H9 (cell line): Measurements from ENCODE around the gene IMPA2. TPM values are rescaled to one million over a fixed set of nuclear protein-coding genes. Genes with fewer than 3 reads are reported as not detected.

ENCODE experiments used
- DNase-seq: peaks from one replicate; pipeline ENCODE4 v3.0.0-alpha.2; 2017
- H2AFZ ChIP-seq: one replicate; pipeline ENCODE4 v1.6.1; 2013; ENCODE audit warnings: mild to moderate bottlenecking, low read length, control low read depth, moderate library complexity
- H2AK5ac ChIP-seq: 2 replicates; pipeline ENCODE4 v1.6.1; 2013; ENCODE audit warnings: low read length, control low read depth, mixed read lengths; ENCODE audit not compliant: insufficient read length
- H2BK120ac ChIP-seq: one replicate; pipeline ENCODE4 v1.6.1; 2013; ENCODE audit warnings: low read depth, mild to moderate bottlenecking, low read length, control low read depth, inconsistent platforms; ENCODE audit not compliant: poor library complexity, severe bottlenecking
- H2BK12ac ChIP-seq: 2 replicates; pipeline ENCODE4 v1.6.1; 2013; ENCODE audit warnings: low read length, control low read depth, mixed read lengths, low read depth; ENCODE audit not compliant: insufficient read length
- H2BK15ac ChIP-seq: 2 replicates; pipeline ENCODE4 v1.6.1; 2013; ENCODE audit warnings: low read depth, low read length, control low read depth
- H2BK20ac ChIP-seq: one replicate; pipeline ENCODE4 v1.6.1; 2013; ENCODE audit warnings: low read depth, mild to moderate bottlenecking, low read length, control low read depth, inconsistent platforms; ENCODE audit not compliant: poor library complexity, severe bottlenecking
- H2BK5ac ChIP-seq: 2 replicates; pipeline ENCODE4 v1.6.1; 2013; ENCODE audit warnings: low read length, control low read depth, mixed read lengths; ENCODE audit not compliant: insufficient read length
- H3K14ac ChIP-seq: 2 replicates; pipeline ENCODE4 v1.6.1; 2013; ENCODE audit warnings: low read length, control low read depth; ENCODE audit not compliant: insufficient read depth
- H3K18ac ChIP-seq: 2 replicates; pipeline ENCODE4 v1.6.1; 2013; ENCODE audit warnings: low read depth, mild to moderate bottlenecking, mixed read lengths, low read length, control low read depth; ENCODE audit not compliant: insufficient read length
- H3K23ac ChIP-seq: 2 replicates; pipeline ENCODE4 v1.6.1; 2013; ENCODE audit warnings: low read length, control low read depth, mixed read lengths, low read depth; ENCODE audit not compliant: insufficient read length
- H3K23me2 ChIP-seq: 2 replicates; pipeline ENCODE4 v1.6.1; 2013; ENCODE audit warnings: low read depth, mild to moderate bottlenecking, mixed read lengths, low read length, control low read depth; ENCODE audit not compliant: insufficient read length, poor library complexity, severe bottlenecking
- H3K27ac ChIP-seq: 2 replicates; pipeline ENCODE4 v1.5.1; 2013; ENCODE audit warnings: low read length, control low read depth, mixed read lengths, low read depth; ENCODE audit not compliant: insufficient read length
- H3K27me3 ChIP-seq: 2 replicates; pipeline ENCODE4 v1.6.1; 2013; ENCODE audit warnings: low read length, control low read depth, inconsistent platforms; ENCODE audit not compliant: insufficient read depth
- H3K4ac ChIP-seq: 2 replicates; pipeline ENCODE4 v1.6.1; 2013; ENCODE audit warnings: low read depth, mild to moderate bottlenecking, control low read depth, inconsistent platforms, low read length, moderate library complexity
- H3K4me1 ChIP-seq: 2 replicates; pipeline ENCODE4 v1.6.1; 2013; ENCODE audit warnings: low read length, control low read depth, inconsistent platforms; ENCODE audit not compliant: insufficient read depth
- H3K4me2 ChIP-seq: 2 replicates; pipeline ENCODE4 v1.6.1; 2013; ENCODE audit warnings: low read length, control low read depth, mixed read lengths; ENCODE audit not compliant: insufficient read length, insufficient read depth
- H3K56ac ChIP-seq: 2 replicates; pipeline ENCODE4 v1.6.1; 2013; ENCODE audit warnings: low read depth, mild to moderate bottlenecking, mixed read lengths, low read length, control low read depth; ENCODE audit not compliant: insufficient read length
- H3K79me1 ChIP-seq: 2 replicates; pipeline ENCODE4 v1.6.1; 2013; ENCODE audit warnings: low read depth, mild to moderate bottlenecking, moderate library complexity, low read length, control low read depth, inconsistent platforms; ENCODE audit not compliant: insufficient read depth, poor library complexity, severe bottlenecking
- H3K79me2 ChIP-seq: 2 replicates; pipeline ENCODE4 v1.6.1; 2013; ENCODE audit warnings: low read length, control low read depth, inconsistent platforms; ENCODE audit not compliant: insufficient read depth
- H3K9ac ChIP-seq: 2 replicates; pipeline ENCODE4 v1.6.1; 2013; ENCODE audit warnings: low read length, control low read depth, mixed read lengths; ENCODE audit not compliant: insufficient read length; ENCODE audit errors: extremely low read depth
- H3K9me3 ChIP-seq: one replicate; pipeline ENCODE4 v1.6.1; 2013; ENCODE audit warnings: low read depth, low read length, inconsistent platforms; ENCODE audit not compliant: control insufficient read depth
- H3T11ph ChIP-seq: one replicate; pipeline ENCODE4 v1.6.1; 2013; ENCODE audit warnings: mild to moderate bottlenecking, low read length, control low read depth, inconsistent platforms
- H4K20me1 ChIP-seq: one replicate; pipeline ENCODE4 v1.6.1; 2013; ENCODE audit not compliant: control insufficient read depth, insufficient read length, insufficient read depth
- H4K5ac ChIP-seq: 2 replicates; pipeline ENCODE4 v1.6.1; 2013; ENCODE audit warnings: low read depth, mild to moderate bottlenecking, mixed read lengths, low read length, control low read depth; ENCODE audit not compliant: insufficient read length
- H4K8ac ChIP-seq: replicated peaks from 2 replicates; pipeline ENCODE4 v1.6.1; 2013; ENCODE audit warnings: low read length, control low read depth, mixed read lengths, low read depth; ENCODE audit not compliant: insufficient read length
- H4K91ac ChIP-seq: 2 replicates; pipeline ENCODE4 v1.6.1; 2013; ENCODE audit warnings: low read depth, mild to moderate bottlenecking, moderate library complexity, mixed read lengths, low read length, control low read depth; ENCODE audit not compliant: insufficient read length
- H3K27ac Mint-ChIP-seq, 3 experiments: 2 replicates in 2 of 3; 3 replicates in 1 of 3; pipeline ENCODE4 v1.8.0; 2020 to 2021; ENCODE audit warnings: mixed read lengths in 3 of 3, mild to moderate bottlenecking in 1 of 3, moderate library complexity in 1 of 3
- H3K27me3 Mint-ChIP-seq: 2 replicates; pipeline ENCODE4 v1.8.0; 2021; ENCODE audit warnings: low read depth, mild to moderate bottlenecking, moderate library complexity, mixed read lengths
- H3K36me3 Mint-ChIP-seq, 3 experiments: 2 replicates in 2 of 3; 3 replicates in 1 of 3; pipeline ENCODE4 v1.8.0; 2020 to 2021; ENCODE audit warnings: low read depth in 3 of 3, mixed read lengths in 3 of 3; ENCODE audit not compliant: insufficient read depth in 1 of 3
- H3K4me1 Mint-ChIP-seq, 2 experiments: 2 replicates each; pipeline ENCODE4 v1.8.0; 2020; ENCODE audit warnings: mixed read lengths in 2 of 2
- H3K4me3 Mint-ChIP-seq, 2 experiments: 2 replicates in 1 of 2; 3 replicates in 1 of 2; pipeline ENCODE4 v1.8.0; 2020 to 2021; ENCODE audit warnings: mild to moderate bottlenecking in 2 of 2, mixed read lengths in 2 of 2, moderate library complexity in 1 of 2
- H3K9me3 Mint-ChIP-seq, 2 experiments: 2 replicates in 1 of 2; 3 replicates in 1 of 2; pipeline ENCODE4 v1.8.0; 2020; ENCODE audit warnings: mild to moderate bottlenecking in 2 of 2, mixed read lengths in 2 of 2, moderate library complexity in 1 of 2
- CTCF ChIP-seq: fragments of 200-600 bp; sonication (generic); conservative IDR thresholded peaks from 3 replicates; pipeline ENCODE4 v1.8.0; 2021; ENCODE audit warnings: antibody characterized with exemption, mild to moderate bottlenecking
- WGBS: extraction: QIAGEN DNeasy Blood & Tissue Kit; methylation state at CpG from one replicate; pipeline ENCODE4 v1.1.7; 2013; ENCODE audit warnings: missing lambda C conversion rate, low lambda C conversion rate, mixed read lengths; ENCODE audit not compliant: insufficient read length; ENCODE audit errors: extremely low coverage; 5-methylcytosine and 5-hydroxymethylcytosine counted together
- total RNA-seq: library from RNA; stranded (reverse); gene quantifications from 2 replicates; pipeline ENCODE4 v1.2.1, GENCODE V29; 2021

The IMPA2 gene
- total RNA-seq, 1 experiment from 2014 or later: 73.8 TPM

GRCh38 chr18:12006488-12006840, 25.2 kb downstream of the IMPA2 start:
- no peak overlapping the region for H3K4me2 ChIP-seq
- no peaks in the 10 kb centered on the region for H4K20me1 ChIP-seq
- Mint-ChIP-seq H3K27ac (peak overlapping the region in 2 of 3 experiments; percentile 29 to 72; a peak in 1 of 7 replicates), H3K4me1 (peaks cover 2 to 5% of the 10 kb centered on the region in 2 experiments; a peak in 2 of 4 replicates), H3K4me3 (no peak overlapping the region), H3K9me3 (no peaks in the 10 kb centered on the region), H3K36me3 (peaks cover 11 to 62% (median 59%) of the 10 kb centered on the region in 3 experiments; a peak in 6 of 7 replicates), H3K27me3 (no peaks in the 10 kb centered on the region)
- H2BK5ac ChIP-seq: no peak overlapping the region
- H3K18ac ChIP-seq: no peak overlapping the region
- no peaks in the 10 kb centered on the region for H3K9me3 ChIP-seq
- no peak overlapping the region for H3K56ac ChIP-seq
- no peak overlapping the region for H3T11ph ChIP-seq
- H2BK15ac ChIP-seq: no peak overlapping the region
- WGBS: no CpG with 5 or more reads among the region's 6 CpGs
- H3K9ac ChIP-seq: no peak overlapping the region
- H2BK12ac ChIP-seq: no peak overlapping the region
- no peak overlapping the region for H2BK20ac ChIP-seq
- no peaks in the 10 kb centered on the region for H3K79me2 ChIP-seq
- no peaks in the 10 kb centered on the region for H3K23me2 ChIP-seq
- no peaks in the 10 kb centered on the region for H3K4me1 ChIP-seq
- no peak overlapping the region for H3K27ac ChIP-seq
- H4K91ac ChIP-seq: no peak overlapping the region
- TF ChIP-seq CTCF: no peak
- H2AK5ac ChIP-seq: no peak overlapping the region
- no peak for DNase-seq
- H3K14ac ChIP-seq: no peak overlapping the region
- no peak overlapping the region for H3K23ac ChIP-seq
- no peak overlapping the region for H4K5ac ChIP-seq
- no peaks in the 10 kb centered on the region for H3K27me3 ChIP-seq
- H3K79me1 ChIP-seq: no peaks in the 10 kb centered on the region
- no peak overlapping the region for H3K4ac ChIP-seq
- H2BK120ac ChIP-seq: no peak overlapping the region
- H4K8ac ChIP-seq: no peak overlapping the region
- H2AFZ ChIP-seq: no peak overlapping the region
